LNCaP clone FGC (cell line): Measurements from ENCODE around the gene DDA1.

ENCODE experiments used
- DNase-seq: peaks from one replicate; pipeline ENCODE4 v3.0.0-alpha.2; 2011; ENCODE audit warnings: low read depth
- H3K4me3 ChIP-seq: 2 replicates; pipeline ENCODE4 v1.5.1; 2011; ENCODE audit warnings: mild to moderate bottlenecking, low read depth, low read length, control low read depth
- TF ChIP-seq, protein P1 (sequence below): IDR thresholded peaks from 2 replicates; pipeline ENCODE4 v1.5.1; 2012; ENCODE audit warnings: mild to moderate bottlenecking; ENCODE audit not compliant: control insufficient read depth, insufficient read depth; ENCODE audit errors: extremely low read depth

The DDA1 gene

DNA sequence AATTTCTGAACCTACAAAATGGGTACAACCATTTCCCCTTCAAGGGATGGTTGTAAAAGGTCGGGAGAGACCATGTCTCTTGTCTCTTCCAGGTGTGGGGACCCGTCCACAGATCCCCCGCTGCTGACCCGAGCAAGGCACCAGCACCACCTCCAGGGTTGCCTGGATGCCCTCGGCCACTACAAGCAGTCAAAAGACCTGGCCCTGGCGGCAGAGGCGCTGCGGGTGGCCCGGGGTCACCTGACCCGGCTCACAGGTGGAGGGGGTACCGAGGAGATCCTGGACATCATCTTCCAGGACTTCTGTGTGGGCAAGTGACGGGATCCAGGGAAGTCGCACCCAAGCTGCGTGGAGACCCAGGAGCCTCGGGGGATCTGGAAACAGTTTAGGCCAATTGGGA lies 32.0 kb downstream of the DDA1 start:
- TF ChIP-seq, protein P1, sequence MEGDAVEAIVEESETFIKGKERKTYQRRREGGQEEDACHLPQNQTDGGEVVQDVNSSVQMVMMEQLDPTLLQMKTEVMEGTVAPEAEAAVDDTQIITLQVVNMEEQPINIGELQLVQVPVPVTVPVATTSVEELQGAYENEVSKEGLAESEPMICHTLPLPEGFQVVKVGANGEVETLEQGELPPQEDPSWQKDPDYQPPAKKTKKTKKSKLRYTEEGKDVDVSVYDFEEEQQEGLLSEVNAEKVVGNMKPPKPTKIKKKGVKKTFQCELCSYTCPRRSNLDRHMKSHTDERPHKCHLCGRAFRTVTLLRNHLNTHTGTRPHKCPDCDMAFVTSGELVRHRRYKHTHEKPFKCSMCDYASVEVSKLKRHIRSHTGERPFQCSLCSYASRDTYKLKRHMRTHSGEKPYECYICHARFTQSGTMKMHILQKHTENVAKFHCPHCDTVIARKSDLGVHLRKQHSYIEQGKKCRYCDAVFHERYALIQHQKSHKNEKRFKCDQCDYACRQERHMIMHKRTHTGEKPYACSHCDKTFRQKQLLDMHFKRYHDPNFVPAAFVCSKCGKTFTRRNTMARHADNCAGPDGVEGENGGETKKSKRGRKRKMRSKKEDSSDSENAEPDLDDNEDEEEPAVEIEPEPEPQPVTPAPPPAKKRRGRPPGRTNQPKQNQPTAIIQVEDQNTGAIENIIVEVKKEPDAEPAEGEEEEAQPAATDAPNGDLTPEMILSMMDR = no peak
- no peak for DNase-seq
- no peak overlapping the region for H3K4me3 ChIP-seq

DNA sequence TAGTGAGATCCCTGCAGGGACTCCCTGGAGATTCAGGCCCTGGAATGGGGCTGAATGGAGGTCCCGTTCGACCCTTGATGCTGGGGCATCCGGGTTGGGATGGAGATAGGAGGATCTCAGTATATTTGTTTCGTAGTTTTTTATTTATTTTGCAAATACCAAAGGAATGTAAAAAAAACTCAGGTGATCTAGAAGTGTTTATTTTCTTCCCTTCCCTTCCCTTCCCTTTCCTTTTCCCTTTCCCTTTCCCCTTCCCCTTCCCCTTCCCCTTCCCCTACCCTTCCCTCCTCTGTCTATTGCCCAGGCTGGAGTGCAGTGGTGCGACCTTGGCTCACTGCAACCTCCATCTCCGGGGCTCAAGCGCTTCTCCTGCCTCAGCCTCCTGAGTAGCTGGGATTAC lies 32.5 kb downstream of the DDA1 start:
- TF ChIP-seq, protein P1 = no peak
- no peak overlapping the region for H3K4me3 ChIP-seq
- no peak for DNase-seq

DNA sequence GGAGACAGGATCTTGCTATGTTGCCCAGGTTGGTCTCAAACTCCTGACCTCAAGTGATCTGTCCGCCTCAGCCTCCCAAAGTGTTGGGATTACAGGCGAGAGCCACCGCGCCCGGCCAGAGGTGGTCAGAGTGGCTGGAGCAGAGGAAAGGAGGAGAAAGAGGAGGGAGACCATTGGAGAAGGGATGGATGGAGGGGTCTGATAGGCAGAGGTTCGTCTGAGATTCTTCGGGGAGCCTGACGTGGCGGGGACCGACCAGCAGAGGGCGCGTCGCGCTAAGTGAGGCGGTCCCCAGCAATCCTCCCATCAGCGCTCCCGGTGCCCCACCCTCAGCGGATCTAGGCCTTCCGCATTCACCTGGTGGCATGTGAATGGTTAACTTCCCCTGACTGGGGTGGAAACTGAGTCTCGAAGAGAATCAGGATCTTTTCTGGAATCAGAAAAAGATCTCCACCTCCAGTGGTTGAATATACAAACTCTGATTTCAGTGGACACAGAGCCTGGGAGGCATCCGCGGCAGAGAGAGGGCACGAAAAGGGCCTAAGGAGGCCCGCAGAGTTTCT lies 36.8 kb downstream of the DDA1 start:
- no peak overlapping the region for H3K4me3 ChIP-seq
- TF ChIP-seq, protein P1 = peak; percentile 79
- no peak for DNase-seq

DNA sequence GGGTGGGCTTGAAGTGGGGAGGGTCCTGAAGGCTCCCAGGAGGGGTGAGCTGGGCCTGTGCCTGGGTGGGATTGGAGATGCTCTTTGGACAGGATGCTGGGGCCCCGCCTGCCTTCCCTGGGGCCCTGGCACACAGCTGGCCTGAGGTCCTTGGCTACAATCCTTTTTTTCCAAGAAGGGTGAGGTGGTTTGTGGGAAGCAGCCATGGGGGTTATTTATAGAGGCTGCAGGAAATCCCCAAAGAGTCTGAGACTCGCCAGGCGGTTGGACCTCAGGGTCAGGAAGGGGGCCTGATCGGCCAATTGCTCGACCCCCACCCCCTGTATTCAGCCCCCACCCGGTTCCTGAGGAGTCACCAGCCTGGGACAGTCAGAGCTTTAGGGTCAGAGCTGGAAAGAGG lies 38.0 kb downstream of the DDA1 start:
- TF ChIP-seq, protein P1 = no peak
- no peak overlapping the region for H3K4me3 ChIP-seq
- no peak for DNase-seq

DNA sequence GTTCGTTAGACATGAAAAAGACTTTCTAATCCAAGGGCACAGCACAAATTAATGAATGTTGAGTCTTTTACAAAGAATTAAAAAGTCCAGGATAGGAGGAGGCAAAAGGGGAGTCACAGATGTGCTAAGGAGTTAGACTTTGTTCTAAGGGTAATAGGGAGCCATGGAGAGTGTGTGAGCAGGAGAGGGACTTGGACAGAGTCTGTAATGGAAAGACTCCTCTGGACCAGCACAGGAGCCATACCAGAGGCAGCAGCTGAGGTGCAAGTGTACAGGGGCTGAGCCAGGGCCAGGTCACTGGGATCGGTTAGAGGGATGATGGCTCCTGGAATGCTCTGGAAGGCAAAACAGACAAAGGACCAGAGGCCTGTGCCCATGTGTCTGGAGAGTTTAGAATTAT lies 38.5 kb downstream of the DDA1 start:
- TF ChIP-seq, protein P1 = no peak
- DNase-seq = no peak
- H3K4me3 ChIP-seq = no peak overlapping the region

DNA sequence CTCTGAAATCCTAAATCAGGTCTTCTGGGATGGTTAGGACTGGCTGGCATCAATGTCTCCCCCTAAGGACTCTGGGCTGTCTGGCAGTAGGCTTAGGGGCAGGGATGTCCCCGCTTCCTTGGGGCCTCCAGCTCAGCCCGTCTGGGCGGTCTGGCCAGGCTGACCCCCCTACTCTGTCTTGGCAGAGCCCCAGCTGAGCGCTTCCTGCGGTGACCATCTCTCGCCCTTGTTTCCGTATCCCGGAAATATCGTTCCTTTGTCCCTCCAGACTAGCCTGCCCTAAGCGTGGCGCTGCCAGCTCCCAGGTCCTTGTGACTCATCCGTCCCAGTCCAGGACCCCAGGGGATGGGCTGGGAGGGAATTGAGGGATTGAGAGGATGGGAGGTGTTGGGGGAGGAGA lies 39.3 kb downstream of the DDA1 start:
- DNase-seq = no peak
- TF ChIP-seq, protein P1 = no peak
- no peak overlapping the region for H3K4me3 ChIP-seq

DNA sequence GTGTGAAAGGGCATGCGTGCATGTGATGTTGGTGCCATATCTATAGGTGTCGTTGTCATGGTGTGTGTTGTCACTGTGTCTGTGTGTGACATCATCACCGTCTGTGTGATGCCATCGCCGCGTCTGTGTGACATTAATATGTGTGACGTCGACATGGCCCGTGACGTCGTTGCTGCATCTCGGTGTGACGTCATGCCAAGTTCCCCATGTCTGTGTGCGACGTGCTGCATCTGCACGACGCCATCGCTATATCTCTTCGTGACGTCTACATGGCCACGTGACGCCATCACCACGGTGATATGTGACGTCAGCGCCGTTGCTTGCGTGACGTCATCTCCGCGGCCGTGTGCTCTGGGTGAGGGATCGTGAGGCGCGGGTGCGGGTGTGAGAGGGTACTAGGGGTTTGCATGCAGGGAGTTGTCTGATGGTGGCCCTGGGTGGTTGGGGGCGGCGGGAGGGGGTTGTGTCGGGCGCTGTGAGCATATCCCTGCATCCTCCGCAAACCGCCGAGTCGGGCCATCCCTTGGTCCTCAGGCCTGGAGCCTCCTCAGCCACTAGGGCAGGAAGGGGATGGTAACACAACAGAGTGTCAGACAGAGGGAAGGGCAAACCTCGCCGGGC lies 42.6 kb downstream of the DDA1 start:
- no peak overlapping the region for H3K4me3 ChIP-seq

More for the DNA sequence above, 42.6 kb downstream of the DDA1 start:
- no peak for DNase-seq
- TF ChIP-seq, protein P1 = no peak
